ENCODE measurements around the gene SLC4A8. TPM values are rescaled to one million over a fixed set of nuclear protein-coding genes. Genes with fewer than 3 reads are reported as not detected.
"Not testable (repeated sequence)": the region's sequence is repeated elsewhere in the genome, so short reads cannot be mapped to it uniquely, and the experiment has no call there.

The SLC4A8 gene
- total RNA-seq, 1 donor from 2014 or later, result 21.2 TPM

GRCh38 chr12:51505360-51506105, 80.9 kb downstream of the SLC4A8 start:
- H3K4me1 Mint-ChIP-seq, result peaks cover 9% of the 10 kb centered on the region
- no peak for TF ChIP-seq CTCF (IDR thresholded peaks at IDR 0.05; ENCODE audit: unreplicated experiment)
- peak overlapping the region; percentile 10 for H3K27ac Mint-ChIP-seq
- no peak for DNase-seq (ENCODE audit: low spot score in 2 of 2, unreplicated experiment in 2 of 2)
- no peaks in the 10 kb centered on the region for H3K27me3 Mint-ChIP-seq (ENCODE audit: low read depth)
- peaks cover 5% of the 10 kb centered on the region for H3K36me3 Mint-ChIP-seq
- no peak overlapping the region for H3K4me3 Mint-ChIP-seq
- no peaks in the 10 kb centered on the region for H3K9me3 Mint-ChIP-seq

GRCh38 chr12:51507178-51507577, 82.5 kb downstream of the SLC4A8 start:
- H3K4me1 Mint-ChIP-seq, result peaks cover 9% of the 10 kb centered on the region
- TF ChIP-seq CTCF (IDR thresholded peaks at IDR 0.05; ENCODE audit: unreplicated experiment), result no peak
- no peak overlapping the region for H3K4me3 Mint-ChIP-seq
- H3K27ac Mint-ChIP-seq, result no peak overlapping the region
- no peaks in the 10 kb centered on the region for H3K9me3 Mint-ChIP-seq
- no peak for DNase-seq (ENCODE audit: low spot score in 2 of 2, unreplicated experiment in 2 of 2)
- H3K36me3 Mint-ChIP-seq, result peaks cover 4% of the 10 kb centered on the region
- no peaks in the 10 kb centered on the region for H3K27me3 Mint-ChIP-seq (ENCODE audit: low read depth)

- Mint-ChIP-seq H3K36me3 (peaks cover 4% of the 10 kb centered on the region), H3K4me3 (no peak overlapping the region), H3K9me3 (no peaks in the 10 kb centered on the region), H3K27me3 (ENCODE audit: low read depth) (no peaks in the 10 kb centered on the region), H3K4me1 (peaks cover 9% of the 10 kb centered on the region), H3K27ac (no peak overlapping the region)
- no peak for DNase-seq (ENCODE audit: low spot score in 2 of 2, unreplicated experiment in 2 of 2)
- no peak for TF ChIP-seq CTCF (IDR thresholded peaks at IDR 0.05; ENCODE audit: unreplicated experiment)
These were observed 83.7 kb downstream of the SLC4A8 start for GRCh38 chr12:51508285-51508684.

GRCh38 chr12:51511546-51512260, 87.1 kb downstream of the SLC4A8 start:
- no peak overlapping the region for H3K27ac Mint-ChIP-seq
- H3K27me3 Mint-ChIP-seq (ENCODE audit: low read depth), result no peaks in the 10 kb centered on the region
- DNase-seq (ENCODE audit: low spot score in 2 of 2, unreplicated experiment in 2 of 2), result no peak
- H3K9me3 Mint-ChIP-seq, result no peaks in the 10 kb centered on the region
- no peak for TF ChIP-seq CTCF (IDR thresholded peaks at IDR 0.05; ENCODE audit: unreplicated experiment)
- H3K4me3 Mint-ChIP-seq, result no peak overlapping the region
- no peaks in the 10 kb centered on the region for H3K4me1 Mint-ChIP-seq
- peaks cover 4% of the 10 kb centered on the region for H3K36me3 Mint-ChIP-seq

- Mint-ChIP-seq H3K9me3 (no peaks in the 10 kb centered on the region), H3K27ac (no peak overlapping the region), H3K4me1 (no peaks in the 10 kb centered on the region), H3K27me3 (ENCODE audit: low read depth) (no peaks in the 10 kb centered on the region), H3K36me3 (peaks cover 4% of the 10 kb centered on the region), H3K4me3 (no peak overlapping the region)
- no peak for TF ChIP-seq CTCF (IDR thresholded peaks at IDR 0.05; ENCODE audit: unreplicated experiment)
- DNase-seq (ENCODE audit: low spot score in 2 of 2, unreplicated experiment in 2 of 2), result no peak
These were observed 87.8 kb downstream of the SLC4A8 start for GRCh38 chr12:51512438-51512837.

- DNase-seq (ENCODE audit: low spot score in 2 of 2, unreplicated experiment in 2 of 2); H3K27me3 Mint-ChIP-seq (ENCODE audit: low read depth): not testable (repeated sequence)
These were observed 90.4 kb downstream of the SLC4A8 start for GRCh38 chr12:51515037-51515436.

More at GRCh38 chr12:51515037-51515436, 90.4 kb downstream of the SLC4A8 start:
- not testable (repeated sequence) for H3K4me1 Mint-ChIP-seq, H3K4me3 Mint-ChIP-seq, H3K9me3 Mint-ChIP-seq, H3K36me3 Mint-ChIP-seq, H3K27ac Mint-ChIP-seq
